ENCODE measurements around the gene RYR3.
A peak's percentile ranks its signal among the peaks of the same experiment; 100 is the strongest.

RYR3 gene

DNA sequence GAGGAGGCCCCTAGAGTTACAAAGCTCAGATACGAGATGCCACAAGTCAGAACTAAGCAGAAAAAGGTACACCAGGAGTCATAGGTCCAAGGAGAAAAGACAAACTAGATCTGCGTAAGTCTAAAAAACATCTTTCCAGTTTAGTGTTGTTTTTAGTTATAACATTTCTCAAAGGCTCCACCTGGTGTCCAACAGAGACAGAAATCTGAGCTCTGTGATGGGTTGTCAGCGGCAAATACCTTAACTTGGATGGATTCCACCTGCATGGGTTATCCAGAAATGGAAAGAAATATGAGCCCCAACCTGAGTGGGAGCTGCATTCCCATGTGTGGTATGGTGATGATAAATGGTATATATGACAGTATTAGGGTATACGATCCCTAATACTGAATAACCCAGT lies 418.9 kb downstream of the RYR3 start:
- DNase-seq: no peak

DNA sequence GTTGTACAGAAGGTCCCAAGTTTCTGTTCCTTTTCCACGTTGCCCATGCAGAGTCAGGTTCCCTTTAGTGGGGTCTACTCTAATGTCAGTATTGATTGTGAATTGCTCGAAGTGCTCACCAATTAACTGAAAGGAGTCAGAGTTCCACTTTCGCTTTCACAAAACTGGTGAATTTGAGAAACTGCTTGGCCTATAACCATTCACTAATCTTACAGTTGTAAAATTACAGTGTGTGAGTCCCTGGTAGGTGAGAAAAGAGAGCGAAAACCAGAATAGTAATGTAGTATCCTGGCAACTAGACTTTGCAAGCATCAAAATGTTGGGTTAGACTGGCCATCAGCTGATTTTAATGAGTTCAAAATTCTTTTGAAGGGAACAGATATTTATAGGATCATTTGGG lies 420.0 kb downstream of the RYR3 start:
- DNase-seq: no peak

DNA sequence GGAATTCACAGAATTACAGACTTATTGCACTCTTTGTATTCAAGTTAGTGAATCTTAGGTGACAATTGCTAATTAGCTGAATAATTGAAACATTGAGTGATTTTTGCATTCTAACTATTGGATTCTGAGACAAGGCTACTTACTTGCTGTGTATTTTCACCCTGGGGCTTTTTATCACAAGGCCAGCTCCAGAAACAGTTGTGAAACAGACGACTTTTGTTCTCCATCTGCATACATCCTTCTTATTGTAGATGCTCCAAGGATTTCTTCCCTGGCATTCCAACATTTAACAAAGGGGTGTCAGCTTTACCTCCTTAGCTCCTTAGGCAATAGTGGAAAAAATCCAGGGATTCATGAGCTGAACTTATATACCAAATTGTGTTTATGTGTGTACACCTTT lies 424.4 kb downstream of the RYR3 start:
- DNase-seq: no peak

DNA sequence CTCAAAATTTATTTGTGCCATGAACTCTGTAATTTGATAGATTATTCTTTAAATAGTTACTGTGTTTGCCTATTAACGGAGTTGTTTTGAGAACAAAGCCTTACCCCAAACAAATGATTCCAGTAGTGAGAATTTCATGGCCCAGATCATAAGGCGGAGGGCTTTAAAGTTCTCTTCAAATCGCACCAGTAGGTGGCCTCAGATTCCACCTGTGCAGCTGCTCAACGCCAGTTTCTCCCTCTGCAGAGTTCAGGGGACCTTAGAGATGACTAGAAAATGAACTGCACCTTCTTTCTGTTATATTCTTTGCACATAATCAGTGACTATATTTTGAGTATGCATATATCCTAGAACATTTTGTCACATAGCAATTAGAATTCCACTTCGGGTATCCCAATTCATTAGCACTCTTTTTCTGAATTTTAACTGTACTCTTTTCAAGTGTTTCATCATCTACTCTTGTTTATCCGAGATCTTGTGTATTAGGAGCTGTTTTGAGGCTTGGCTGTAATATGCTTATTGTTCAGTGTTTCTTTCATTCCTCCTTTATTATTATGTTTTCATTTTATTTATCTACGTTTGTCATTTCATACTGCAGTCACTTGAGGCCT lies 425.0 kb downstream of the RYR3 start:
- no peak for DNase-seq

DNA sequence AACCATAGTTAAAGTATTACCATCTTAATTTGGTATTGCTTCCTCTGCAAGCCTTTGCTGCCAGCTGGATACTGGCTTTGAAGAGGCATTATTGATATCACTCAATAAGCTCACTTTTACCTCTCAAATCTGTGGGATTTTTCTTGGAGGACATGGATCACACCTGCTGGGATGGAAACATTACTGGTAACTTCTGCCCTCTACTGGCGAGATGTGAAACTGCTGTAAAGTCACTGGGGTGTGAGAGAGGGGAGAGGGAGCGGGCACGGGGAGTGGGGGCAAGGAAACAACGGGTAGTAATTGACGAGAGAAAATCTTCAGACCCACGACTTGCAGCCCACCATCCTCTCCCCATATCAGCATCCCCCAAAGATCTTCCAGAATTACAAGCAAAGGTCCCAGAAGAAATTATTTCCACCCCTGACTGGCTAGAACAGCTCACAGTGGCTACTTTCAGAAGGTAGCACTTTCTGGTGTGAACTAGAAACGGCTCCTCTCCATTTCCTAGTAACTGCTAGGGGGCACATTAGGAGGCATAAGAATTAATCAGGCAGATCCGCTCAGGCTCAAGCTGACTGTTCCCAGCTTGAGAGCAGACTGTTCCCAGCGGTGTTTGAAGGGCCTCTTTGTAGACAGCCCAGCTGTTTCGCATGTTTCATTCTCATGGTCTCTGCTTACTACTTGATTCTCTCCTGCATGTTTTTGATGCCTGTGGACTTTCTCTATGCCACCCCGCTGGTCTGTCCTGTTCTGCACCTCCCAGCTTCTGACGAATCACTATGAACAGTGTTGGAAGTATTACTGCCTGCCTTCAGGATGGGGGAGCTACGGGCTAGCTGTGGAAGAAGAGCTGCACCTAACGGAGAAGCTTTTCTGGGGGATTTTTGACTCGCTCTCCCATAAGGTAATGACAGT lies 427.2 kb downstream of the RYR3 start:
- peak; percentile 37 for DNase-seq

DNA sequence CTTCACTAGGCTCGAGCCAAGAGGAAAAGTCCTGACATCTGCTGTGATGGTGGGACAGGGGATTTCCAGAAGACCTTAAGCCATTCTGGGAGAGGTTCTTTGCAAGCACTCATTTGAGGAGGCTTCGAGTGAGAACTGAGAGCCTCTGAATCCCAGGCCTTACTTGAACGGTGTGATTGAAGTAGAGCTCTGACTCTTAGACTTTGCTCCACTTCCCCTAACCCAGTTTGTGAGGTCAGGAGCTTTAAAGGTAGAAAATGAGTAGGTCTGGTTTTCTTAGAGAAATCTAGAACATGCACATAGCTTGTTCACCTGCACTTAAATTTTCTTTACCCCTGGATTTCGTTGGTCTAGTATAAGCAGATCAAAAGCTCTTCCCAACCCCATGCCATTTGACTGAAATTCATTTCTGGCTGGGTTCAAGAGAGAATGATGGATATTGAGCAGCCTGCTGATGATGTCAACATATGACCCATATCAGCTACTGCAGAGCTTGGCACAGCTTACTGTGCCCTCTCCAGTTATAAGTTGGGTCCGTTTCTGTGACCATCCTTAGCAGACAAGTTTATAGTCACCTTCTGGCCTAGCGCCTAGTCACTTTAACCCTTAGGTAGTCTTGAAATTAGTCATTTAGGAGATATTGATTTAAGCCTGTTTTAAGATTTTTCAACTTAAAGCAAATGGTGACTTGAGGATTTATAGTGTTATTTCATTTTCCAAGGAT lies 428.3 kb downstream of the RYR3 start:
- no peak for DNase-seq

DNA sequence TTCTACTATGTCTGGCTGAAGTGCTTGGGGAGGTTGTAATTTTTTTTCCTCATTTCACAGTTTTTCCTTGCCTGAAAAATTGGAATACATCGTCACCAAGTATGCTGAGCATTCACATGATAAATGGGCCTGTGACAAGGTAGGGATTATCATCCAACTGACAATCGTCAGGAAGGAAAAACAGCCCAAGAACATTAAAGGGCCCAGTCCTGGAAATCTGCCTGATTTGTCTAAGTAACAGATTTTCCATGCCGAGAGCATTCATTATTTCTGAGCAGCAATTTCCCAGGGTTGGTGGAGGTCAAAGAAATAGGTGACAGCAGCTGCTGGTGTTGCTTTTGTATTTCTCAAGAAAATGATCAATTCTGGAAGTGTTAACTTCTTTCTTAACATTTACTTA lies 431.5 kb downstream of the RYR3 start:
- DNase-seq: no peak

DNA sequence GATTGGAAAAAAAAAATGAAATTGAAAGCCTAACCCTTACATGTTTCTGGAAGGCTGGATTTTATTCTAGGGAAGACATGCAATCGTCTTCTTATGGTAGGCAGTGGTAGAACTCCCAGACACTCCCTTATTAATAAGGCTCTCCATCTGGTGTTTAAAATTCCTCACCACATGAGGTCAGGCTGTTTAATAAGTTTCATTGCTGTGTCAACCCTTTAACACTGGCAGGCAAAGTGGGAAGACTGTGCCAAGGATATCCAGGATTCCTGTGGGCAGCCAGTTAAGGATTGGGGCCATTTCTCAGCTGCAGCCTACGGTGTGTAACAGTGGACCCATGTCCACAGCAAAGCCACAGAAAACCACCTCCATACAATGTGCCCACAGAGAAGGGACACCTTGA lies 432.0 kb downstream of the RYR3 start:
- no peak for DNase-seq

DNA sequence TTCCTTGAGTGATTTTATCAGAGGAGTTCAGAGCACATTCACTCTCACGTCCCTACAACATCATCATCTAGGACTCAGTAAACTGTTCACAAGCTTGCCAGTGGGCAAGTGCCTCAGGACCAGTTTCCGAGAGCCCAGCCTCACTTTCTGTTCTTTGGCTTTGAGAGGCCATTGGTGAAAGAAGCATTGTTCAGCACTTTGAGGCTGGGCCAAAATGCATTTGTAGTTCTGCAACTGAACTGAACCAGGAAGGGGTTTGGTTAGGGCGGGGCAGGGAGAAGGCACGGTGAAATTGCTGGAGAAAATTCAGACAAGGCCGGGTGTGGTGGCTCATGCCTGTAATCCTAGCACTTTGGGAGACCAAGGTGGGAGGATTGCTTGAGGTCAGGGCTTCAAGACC lies 435.4 kb downstream of the RYR3 start:
- no peak for DNase-seq

DNA sequence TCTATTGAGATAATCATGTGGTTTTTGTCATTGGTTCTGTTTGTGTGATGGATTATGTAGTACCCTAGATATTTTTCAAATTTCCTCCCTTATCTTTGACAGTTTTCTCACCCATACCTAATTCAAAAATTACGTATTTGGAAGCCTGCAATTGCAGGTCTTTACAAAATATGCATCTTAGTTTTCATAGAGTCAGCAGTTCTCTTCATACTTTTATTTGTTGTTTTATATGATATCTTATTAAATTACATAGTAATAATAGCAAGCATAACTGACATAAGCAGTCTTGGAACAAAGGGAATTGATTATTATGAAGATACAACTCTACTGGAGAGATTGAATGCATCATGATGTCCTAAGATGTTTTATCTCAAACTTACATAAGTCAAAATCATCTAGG lies 442.2 kb downstream of the RYR3 start:
- no peak for DNase-seq

DNA sequence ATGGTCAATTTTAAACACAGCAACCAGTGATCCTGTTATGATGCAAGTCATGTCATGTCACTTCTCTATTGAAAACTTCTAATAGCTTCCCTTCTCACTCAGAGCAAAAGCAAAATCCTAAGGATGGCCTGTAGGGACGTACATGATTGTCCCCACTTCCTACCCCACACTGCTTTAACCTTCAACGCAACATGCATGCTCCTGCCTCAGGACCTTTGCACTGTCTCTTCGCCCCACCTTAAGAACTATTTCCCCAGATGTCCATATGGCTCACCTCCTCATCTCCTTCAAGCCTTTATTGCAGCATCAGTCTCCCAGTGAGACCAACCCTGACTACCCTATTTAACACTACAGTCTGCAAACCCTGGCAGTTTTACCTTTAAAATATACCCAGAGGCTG lies 443.5 kb downstream of the RYR3 start:
- DNase-seq: no peak

DNA sequence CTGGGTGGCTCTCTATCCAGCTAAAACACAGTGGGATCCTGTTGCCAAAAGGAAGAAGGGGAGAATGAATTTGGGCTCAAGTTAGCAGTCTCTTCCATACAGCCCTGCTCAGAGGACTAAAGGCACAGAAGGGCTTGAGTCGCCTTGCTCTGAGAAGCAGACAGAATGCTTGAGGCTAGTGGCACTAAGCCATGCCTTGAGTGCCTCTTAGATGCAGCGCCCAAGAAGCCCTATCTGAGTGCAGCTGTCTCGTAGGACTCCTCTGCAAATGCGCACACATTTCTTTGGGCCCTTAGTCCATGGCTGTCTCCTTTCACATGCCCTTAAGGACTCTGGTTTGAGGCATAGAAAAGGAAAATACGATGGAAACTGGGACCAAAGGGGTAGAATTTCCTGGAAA lies 446.2 kb downstream of the RYR3 start:
- no peak for DNase-seq

DNA sequence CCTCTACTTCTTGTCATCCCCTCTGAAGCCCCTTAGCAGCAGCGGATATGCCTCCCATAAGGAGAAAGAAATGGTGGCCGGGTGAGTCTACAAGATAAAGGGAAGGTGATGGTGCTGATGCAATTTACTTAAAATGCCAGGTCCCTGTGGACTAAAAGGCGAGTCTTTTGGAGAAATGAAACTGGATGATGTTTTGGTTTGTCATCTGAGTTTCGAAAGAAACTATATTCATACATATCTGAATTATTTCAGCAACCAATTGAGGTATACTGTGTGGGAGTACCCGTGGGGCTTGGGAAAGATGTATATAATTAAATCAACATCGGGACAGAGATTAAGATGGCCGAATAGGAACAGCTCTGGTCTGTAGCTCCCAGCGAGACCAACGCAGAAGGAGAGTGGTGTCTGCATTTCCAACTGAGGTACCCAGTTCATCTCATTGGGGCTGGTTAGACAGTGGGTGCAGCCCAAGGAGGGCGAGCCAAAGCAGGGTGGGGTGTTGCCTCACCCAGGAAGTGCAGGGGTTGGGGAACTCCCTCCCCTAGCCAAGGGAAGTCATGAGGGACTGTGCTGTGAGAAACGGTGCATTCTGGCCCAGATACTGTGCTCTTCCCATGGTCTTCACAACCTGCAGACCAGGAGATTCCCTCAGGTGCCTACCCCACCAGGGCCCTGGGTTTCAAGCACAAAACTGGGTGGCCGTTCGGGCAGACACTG lies 446.9 kb downstream of the RYR3 start:
- no peak for DNase-seq

DNA sequence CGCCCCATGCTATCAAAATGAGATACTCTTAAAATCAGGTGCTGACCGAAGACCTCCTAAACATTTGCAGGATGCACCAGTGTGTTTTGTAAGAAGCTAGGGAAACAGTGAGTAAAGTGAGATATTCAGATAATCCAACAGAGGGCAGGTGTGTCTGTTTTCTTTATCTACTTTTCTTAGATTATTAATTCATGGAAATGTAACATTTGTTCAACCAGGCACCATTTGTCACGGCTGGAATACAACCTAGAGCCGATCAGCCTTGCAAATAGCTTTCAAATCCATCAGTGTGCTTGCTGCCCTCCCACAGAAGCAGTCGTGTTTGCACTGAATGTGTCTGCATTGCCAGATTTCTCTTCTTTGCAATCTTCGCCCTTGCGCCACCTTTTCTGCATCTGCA lies 455.6 kb downstream of the RYR3 start:
- no peak for DNase-seq

DNA sequence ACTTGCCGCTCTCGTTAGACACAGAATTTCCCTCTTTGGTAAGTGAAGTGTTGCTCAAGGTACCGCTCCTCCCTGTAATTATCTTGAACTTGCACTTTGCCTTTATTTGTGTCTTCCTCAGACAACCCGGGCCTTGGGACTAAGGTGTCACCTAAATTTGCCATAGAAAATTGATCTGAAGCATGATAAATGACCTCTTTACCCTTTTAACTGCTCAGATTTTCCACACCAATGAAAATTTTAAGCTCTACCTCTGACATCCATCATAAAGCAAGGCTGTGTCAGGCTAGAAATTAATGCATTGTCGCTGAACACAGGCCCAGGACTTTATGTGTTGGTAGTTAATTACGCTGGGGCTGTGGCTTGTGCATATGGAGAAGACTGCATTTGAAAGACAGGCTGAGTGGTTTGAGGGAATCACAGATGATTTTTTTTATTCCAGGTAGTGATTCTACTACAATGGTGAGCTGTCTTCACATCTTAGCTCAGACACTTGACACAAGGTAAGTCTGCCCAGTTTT lies 458.0 kb downstream of the RYR3 start:
- no peak for DNase-seq

DNA sequence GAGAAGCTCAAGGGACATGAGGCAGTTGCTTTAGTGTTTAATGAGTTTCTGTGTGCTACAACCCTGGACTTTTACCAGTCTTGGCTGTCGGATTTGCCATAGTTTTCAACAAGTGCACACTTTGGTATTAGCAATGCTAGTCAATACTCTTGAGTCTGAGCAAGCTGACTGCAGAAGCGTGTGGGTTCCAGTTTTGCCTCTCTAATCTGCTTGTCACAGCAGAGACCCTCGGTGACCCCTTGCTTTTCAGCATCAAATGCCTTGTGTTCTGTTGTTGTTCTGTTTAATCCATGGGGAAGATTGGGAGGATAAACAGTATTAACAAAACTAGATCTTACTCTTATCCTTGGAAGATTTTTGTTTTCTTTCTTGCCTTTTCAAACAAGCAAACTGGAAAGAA lies 463.2 kb downstream of the RYR3 start:
- no peak for DNase-seq

DNA sequence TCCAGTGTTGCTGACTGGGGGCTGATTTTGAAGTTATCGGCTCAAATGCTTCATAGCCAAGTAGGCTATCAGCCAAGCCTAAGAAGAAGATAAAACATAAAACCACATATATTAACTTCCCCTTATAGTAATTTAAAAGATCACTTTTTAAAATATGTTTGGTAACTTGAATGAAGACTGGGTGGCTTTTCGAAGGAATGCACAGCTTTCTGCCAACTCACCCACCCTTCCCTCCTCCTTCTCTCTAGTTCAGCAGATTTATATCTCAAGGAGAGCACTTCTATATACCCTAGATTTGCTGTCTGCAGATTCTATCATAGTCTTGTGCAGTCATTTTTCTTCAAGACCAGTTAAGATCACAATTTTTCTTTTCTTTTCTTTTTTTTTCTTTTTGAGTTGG lies 468.1 kb downstream of the RYR3 start:
- DNase-seq: no peak

DNA sequence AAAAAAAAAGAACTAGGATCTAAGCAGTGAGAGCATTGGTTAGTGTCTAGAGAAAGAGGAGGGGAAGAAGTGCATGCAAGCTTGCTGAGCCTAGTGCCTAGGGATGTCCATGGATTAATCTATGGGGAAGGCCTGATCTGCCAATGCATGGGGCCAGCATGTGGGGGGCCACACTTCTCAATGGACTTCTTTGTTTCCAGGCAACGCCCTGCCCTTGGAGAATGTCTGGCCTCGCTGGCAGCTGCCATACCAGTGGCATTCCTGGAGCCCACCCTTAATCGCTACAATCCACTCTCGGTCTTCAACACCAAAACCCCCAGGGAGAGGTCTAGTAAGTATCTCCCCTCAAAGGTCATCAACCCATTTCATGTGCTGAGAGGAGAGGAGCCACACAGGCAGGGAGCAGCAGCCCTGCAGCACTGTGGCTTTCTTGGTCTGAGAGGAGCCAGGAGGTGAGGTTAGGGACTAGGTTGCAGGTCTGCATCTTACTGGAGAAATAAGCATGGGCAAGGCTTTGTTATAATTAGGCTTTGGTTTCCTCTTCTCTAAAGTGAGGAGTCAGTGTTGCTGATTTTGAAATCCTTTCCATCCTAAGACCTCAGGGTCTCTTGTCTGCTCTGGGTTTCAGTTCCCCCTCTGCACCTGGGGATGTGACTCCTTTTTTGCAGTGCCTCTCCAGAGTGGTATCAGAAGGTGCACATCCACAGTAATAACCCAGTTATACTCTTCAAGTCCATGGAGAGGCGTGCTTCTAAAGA lies 469.4 kb downstream of the RYR3 start:
- DNase-seq: no peak

DNA sequence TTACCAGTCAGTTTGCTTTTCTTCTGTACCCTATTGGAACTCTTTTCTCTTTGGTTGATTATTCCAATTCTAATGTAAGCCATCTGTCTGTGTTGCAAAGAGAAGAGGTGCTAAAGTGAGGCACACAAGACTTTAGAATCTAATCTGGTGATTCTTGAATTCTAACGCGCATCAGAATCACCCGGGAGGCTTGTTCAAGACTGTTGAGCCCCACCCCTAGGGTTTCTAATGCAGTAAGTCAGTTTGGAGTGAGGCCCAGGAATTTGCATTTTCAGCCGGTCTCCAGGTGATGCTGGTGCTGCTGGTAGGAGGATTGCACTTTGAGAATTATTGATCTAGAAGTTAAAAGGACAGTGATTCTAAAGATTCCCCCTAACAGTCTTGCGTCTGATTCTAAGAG lies 472.2 kb downstream of the RYR3 start:
- no peak for DNase-seq

DNA sequence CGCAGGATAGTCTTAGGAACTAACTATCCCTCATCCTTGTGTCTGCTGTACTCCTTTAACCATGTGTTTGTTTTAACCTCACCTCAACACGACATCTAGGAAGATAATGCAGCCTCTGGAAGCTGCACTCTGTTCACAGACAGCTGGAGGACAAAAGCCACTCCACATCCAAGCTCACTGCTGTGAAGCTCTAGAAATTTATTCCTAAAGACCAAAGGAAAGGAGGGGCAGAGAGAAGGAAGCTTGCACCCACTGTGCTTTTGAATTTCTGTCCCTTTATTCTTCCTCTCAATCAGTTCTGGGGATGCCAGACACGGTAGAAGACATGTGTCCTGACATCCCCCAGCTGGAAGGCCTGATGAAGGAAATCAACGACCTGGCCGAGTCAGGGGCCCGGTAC lies 474.6 kb downstream of the RYR3 start:
- no peak for DNase-seq

DNA sequence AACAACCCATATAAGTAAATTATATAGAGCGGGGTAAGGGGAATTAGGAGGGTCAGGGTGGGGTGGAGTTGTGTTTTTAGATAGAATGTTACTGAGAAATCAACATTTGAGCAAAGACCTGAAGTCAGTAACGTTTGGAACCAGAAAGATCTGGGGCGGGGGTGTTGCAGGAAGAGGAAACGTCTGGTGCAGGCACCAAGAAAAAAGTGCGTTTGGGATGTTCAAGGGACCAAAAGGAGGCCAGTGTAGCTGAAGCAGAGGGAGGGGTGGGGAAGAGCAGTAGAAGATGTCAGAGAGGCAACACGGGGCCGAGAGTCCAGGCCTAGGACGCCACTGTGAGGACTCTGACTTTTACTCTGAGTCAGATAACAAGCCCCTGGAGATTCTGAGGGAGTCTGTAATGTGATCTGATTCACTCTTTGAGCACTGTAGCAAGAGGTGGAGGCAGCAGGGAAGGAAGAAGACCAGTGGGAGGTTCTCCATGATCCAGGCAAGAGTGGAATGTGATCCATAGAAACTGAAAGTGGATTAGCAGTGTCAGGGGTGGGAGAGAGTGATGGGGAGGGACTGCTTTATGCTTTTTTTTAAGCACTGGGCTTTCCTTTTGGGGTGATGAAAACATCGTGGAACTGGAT lies 478.3 kb downstream of the RYR3 start:
- no peak for DNase-seq

DNA sequence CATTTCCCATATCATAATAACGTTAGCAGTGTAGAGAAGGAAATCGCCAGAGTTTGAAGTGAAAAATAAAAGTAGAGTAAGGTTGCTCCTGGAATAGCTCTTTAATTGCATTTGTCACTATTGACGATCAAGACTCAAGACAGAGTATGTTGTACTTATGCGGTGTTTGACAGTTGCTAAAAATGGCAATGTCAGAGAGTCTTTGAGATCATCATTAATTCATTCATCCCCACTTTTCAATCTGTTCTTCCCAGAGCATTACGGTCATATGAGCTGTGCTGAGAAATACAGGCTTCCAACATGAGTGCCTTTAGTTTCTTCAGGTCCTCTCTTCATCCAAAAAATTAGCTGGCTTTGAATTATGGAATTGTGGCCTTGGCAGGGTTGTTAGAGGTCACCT lies 483.7 kb downstream of the RYR3 start:
- no peak for DNase-seq
